GM21529 (cell line): ENCODE measurements around the gene PIAS1.
A peak's percentile ranks its signal among the peaks of the same experiment; 100 is the strongest.
"Not testable (repeated sequence)": the region's sequence is repeated elsewhere in the genome, so short reads cannot be mapped to it uniquely, and the experiment has no call there.

Source experiments
- ATAC-seq: cut with Tn5 transposase; IDR thresholded peaks from one replicate; pipeline ENCODE4 v1.9.1; 2021; ENCODE audit not compliant: unreplicated experiment

The PIAS1 gene

GRCh38 chr15:68034081-68034480 is 20.0 kb upstream of the PIAS1 start:
- ATAC-seq = no peak

- no peak for ATAC-seq
Observed at GRCh38 chr15:68034719-68035293, 19.3 kb upstream of the PIAS1 start.

GRCh38 chr15:68038246-68038645 is 15.9 kb upstream of the PIAS1 start:
- ATAC-seq = no peak

- ATAC-seq = no peak
Observed at GRCh38 chr15:68040144-68040543, 14.0 kb upstream of the PIAS1 start.

DNA sequence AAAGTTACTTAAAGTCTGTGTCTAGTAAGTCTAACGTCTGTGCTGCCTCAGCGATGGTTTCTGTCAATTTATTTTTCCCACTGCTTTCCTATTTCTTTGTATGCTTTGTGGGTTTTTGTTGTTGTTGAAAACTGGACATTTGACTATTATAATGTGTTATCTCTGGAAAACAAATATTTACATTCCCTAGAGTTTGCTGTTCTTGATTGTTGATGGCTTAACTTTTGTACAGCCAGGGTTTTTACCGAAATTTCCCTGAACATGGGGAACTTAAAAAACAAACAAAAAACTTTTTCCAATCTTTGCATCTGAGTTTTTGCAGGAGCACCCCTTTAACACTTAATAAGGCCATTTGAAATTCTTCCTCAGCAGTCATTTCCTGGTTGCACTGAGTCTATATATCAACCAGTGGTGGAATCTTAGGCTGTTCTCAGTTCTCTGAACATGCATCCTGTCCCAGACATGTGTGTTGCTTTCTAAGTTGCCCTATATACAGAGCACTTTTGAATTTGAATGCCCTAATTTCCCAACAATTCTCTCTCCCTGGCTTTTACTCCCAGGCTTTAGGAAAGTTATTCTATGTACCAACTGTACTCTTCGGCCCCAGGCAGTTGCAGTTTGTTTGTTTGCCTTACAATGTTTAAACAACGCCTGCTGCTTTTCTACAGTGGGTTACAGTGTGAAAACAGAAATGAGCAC is 11.8 kb upstream of the PIAS1 start:
- no peak for ATAC-seq

DNA sequence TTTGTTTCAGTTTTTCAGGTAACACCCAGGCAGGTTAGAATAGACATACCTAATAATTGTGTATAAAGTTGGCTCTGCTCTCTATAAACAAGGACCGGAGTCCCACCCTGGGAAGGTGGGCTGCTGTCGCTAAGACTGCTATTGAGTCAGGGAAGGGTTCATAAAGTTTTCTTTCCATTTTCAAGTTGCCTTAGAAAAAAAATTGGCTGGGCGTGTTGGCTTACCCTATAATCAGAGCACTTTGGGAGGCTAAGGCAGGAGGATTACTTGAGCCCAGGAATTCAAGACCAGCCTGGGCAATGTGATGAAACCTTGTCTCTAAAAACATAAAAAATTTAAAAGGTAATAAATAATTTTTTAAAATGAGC is 11.3 kb upstream of the PIAS1 start:
- ATAC-seq = no peak

- ATAC-seq = no peak
Observed at GRCh38 chr15:68045289-68046265, 8.5 kb upstream of the PIAS1 start.

DNA sequence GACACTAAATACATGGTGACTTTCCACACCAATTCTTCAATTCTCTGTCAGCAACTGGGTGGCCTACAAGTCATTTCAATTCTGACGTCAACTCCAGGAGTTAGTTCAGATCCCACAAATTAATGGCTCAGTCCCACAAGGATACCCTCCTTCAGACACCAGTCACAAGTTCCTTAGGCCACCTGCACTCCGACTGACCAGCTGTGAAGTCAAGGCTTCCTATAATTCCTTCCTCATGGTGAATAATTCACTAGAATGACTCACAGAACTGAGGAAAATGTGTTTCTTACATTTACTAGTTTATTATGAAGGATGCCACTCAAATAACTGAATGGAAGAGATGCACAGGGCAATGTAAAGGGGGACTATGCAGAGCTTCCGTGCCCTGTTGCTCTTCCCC is 6.3 kb upstream of the PIAS1 start:
- no peak for ATAC-seq

- no peak for ATAC-seq
Observed at GRCh38 chr15:68051109-68051508, 3.0 kb upstream of the PIAS1 start.

- no peak for ATAC-seq
Observed at GRCh38 chr15:68051907-68052306, 2.2 kb upstream of the PIAS1 start.

DNA sequence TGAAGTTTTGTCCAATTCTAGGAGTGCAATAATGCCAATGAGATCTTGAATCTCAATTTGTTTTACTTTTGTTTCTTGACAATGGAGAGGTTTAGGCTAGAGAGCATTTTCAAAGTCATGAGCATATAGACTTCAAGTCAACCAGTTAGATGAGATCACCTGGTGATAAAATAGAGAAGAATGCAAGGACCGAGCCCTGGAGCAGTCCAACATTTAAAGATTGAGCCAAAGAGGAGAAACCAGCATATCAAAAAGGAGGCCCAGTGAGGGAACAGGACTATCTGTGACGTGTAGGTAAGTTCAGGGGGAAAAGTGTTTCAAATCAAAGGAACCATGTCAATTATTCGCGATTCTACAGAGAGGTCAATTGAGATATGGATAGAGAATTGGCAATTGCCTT is 1.7 kb upstream of the PIAS1 start:
- no peak for ATAC-seq

GRCh38 chr15:68053001-68053400 is 1.1 kb upstream of the PIAS1 start:
- ATAC-seq = no peak

- peak; percentile 9 for ATAC-seq
Observed at GRCh38 chr15:68054628-68055223, 611 bp downstream of the PIAS1 start.

GRCh38 chr15:68055224-68055705 is 1.1 kb downstream of the PIAS1 start:
- peak; percentile 57 for ATAC-seq

DNA sequence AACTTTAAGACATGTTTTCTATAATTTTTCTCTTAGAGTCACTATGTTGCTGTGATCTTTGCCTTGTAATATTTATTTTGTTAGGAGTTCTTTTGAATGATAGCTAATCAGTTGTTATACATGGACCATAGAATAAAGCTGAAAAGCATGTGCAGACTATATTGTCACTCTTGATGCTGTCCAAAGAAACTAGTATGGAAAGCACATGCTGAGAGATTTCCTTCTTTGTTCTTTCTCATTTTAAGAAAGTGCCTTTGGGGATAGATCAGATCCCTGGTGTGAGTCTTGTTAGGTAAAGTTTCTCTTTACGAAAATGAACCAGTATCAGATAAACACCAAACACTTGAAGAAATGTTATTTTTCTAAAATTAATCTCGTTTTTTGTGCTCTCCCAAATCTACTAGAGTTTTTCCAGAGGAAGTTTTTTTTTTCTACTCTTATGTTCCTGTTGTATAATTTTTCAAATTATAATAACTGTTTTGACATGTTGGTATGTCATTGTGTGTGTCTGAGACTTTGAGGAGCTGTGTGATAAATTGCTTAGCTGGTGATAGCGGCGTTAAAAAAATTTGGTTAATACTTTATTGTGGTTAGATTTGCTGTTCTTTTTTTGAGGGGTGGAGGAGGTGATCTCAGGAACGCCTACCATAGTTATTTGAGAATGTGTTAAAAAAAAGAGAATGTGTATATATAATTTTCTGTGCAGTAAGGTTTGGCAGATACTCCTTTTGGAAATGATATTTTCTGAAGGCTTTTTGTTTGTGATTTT is 2.2 kb downstream of the PIAS1 start:
- ATAC-seq = no peak

DNA sequence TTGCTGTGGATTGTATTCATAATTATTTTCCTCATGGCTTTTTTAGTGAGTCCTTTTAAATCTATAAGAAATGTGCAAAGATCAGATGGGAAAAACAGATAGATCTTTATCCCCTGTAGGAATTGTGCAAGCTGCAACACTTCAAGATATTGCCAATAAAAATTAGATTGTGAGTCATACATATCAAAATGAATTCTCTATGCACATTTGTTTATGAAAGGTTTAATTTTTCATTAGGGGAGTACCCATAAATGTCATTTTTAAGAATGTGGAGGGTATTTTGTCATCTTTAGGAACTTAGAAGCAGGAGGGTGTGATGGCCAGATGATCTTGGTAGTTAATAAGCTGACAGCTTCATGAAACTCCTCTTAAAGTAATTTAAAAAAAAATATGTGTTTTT is 2.9 kb downstream of the PIAS1 start:
- ATAC-seq = no peak

DNA sequence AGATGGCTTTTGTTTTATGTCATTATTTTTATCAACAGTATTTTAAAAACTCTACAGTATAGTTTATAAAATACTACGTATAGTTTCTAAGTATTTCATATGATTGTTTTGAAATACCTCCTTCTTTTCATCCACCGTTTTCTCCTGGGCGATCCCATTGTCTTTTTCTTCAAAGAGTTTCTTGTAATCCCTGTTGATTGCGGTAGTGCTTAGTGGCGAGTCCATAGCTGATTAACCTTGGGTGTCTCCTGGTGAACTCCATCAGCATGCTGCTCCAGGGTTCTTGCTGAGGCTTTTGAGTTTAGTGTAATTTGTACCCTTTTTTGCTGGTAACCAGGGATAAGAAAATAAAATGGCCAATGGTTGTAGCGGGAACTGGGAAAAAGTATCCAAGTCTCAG is 3.6 kb downstream of the PIAS1 start:
- ATAC-seq = no peak

DNA sequence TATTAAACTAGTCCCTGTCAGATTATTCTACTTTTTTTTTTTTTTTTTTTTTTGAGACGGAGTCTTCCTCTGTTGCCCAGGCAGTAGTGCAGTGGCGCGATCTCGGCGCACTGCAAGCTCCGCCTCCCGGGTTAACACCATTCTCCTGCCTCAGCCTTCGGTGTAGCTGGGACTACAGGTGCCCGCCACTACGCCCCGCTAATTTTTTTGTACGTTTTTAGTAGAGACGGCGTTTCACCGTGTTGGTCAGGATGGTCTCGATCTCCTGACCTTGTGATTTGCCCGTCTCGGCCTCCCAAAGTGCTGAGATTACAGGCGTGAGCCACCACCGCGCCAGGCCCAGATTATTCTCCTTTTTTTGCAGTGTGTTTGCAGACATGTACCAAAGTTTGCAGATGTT is 4.9 kb downstream of the PIAS1 start:
- not testable (repeated sequence) for ATAC-seq

- ATAC-seq = no peak
Observed at GRCh38 chr15:68059630-68060029, 5.5 kb downstream of the PIAS1 start.

GRCh38 chr15:68061171-68061570 is 7.1 kb downstream of the PIAS1 start:
- ATAC-seq = no peak

GRCh38 chr15:68061602-68062001 is 7.5 kb downstream of the PIAS1 start:
- ATAC-seq = no peak
